T-cell (primary cell): ENCODE measurements around the gene OTOA. TPM values are rescaled to one million over a fixed set of nuclear protein-coding genes. Genes with fewer than 3 reads are reported as not detected.
A peak's percentile ranks its signal among the peaks of the same experiment; 100 is the strongest.

Source experiments
- ATAC-seq, 4 experiments: fragments of 200-7000 bp in 3 of 4; fragments of 150-1000 bp in 1 of 4; cut with Tn5 transposase; replicated peaks in 1 of 4; 1 replicate in 3 of 4; 2 replicates in 1 of 4; pipeline ENCODE4 v1.10.0; 2021; ENCODE audit warnings: moderate library complexity in 3 of 4, mild to moderate bottlenecking in 2 of 4, moderate number of reproducible peaks in 1 of 4
- CTCF ChIA-PET, 2 donors: fragments of 300-600 bp; sonication (Branson Sonifier 250); formaldehyde crosslinking; loops; one replicate each; lab custom pipeline; 2022; ENCODE audit warnings: antibody characterized with exemption in 2 of 2; lab: Charles Lee
- POLR2A ChIA-PET, 2 donors: fragments of 300-600 bp; sonication (Branson Sonifier 250); formaldehyde crosslinking; loops; one replicate each; lab custom pipeline; 2022; ENCODE audit warnings: antibody characterized with exemption in 2 of 2; lab: Charles Lee
- DNase-seq, 35 experiments: peaks; one replicate each; pipeline versions ENCODE4 v3.0.0 to v3.0.0-alpha.2; 2013 to 2023
- H3K27ac ChIP-seq: one replicate; pipeline ENCODE4 v1.5.1; 2013; ENCODE audit warnings: low read length
- H3K27me3 ChIP-seq, 2 experiments: replicated peaks in 1 of 2; 1 replicate in 1 of 2; 2 replicates in 1 of 2; pipeline versions ENCODE4 v1.6.1 to v1.7.0; 2013; ENCODE audit warnings: low read length in 1 of 2, mixed read lengths in 1 of 2; ENCODE audit not compliant: control insufficient read depth in 2 of 2, insufficient read depth in 2 of 2; ENCODE audit errors: extremely low read depth in 1 of 2
- H3K36me3 ChIP-seq, 2 donors: 1 replicate in 1 of 2; 2 replicates in 1 of 2; pipeline versions ENCODE4 v1.6.1 to v1.7.0; 2013; ENCODE audit warnings: low read length in 1 of 2; ENCODE audit not compliant: control insufficient read depth in 2 of 2, insufficient read depth in 1 of 2; ENCODE audit errors: extremely low read depth in 1 of 2
- H3K4me1 ChIP-seq, 2 experiments: 1 replicate in 1 of 2; 2 replicates in 1 of 2; pipeline versions ENCODE4 v1.6.1 to v1.7.0; 2013; ENCODE audit warnings: low read length in 2 of 2, mixed read lengths in 1 of 2; ENCODE audit not compliant: insufficient read depth in 2 of 2, control insufficient read depth in 1 of 2; ENCODE audit errors: extremely low read depth in 1 of 2
- H3K4me3 ChIP-seq, 2 donors: 1 replicate in 1 of 2; 2 replicates in 1 of 2; pipeline versions ENCODE4 v1.5.1 to v1.7.0; 2013; ENCODE audit warnings: mild to moderate bottlenecking in 2 of 2, low read length in 1 of 2, moderate library complexity in 1 of 2; ENCODE audit not compliant: control insufficient read depth in 1 of 2; ENCODE audit errors: extremely low read depth in 1 of 2
- H3K9me3 ChIP-seq: 2 replicates; pipeline ENCODE4 v1.7.0; 2013
- H3K27ac Mint-ChIP-seq, 2 donors: one replicate each; pipeline ENCODE4 v1.8.0; 2020 to 2021; ENCODE audit warnings: mild to moderate bottlenecking in 2 of 2, mixed read lengths in 2 of 2
- H3K27me3 Mint-ChIP-seq, 2 donors: one replicate each; pipeline ENCODE4 v1.8.0; 2021 to 2022; ENCODE audit warnings: mixed read lengths in 2 of 2
- H3K36me3 Mint-ChIP-seq: one replicate; pipeline ENCODE4 v1.8.0; 2021; ENCODE audit warnings: mixed read lengths
- H3K4me1 Mint-ChIP-seq, 3 donors: one replicate each; pipeline ENCODE4 v1.8.0; 2020 to 2022; ENCODE audit warnings: mixed read lengths in 3 of 3, mild to moderate bottlenecking in 1 of 3
- H3K4me3 Mint-ChIP-seq, 3 donors: one replicate each; pipeline ENCODE4 v1.8.0; 2020 to 2022; ENCODE audit warnings: mild to moderate bottlenecking in 3 of 3, mixed read lengths in 3 of 3, moderate library complexity in 3 of 3
- H3K9me3 Mint-ChIP-seq, 3 donors: one replicate each; pipeline ENCODE4 v1.8.0; 2020 to 2022; ENCODE audit warnings: mixed read lengths in 3 of 3
- WGBS: methylation state at CpG from one replicate; pipeline ENCODE4 v1.1.5; 2013; ENCODE audit warnings: missing lambda C conversion rate; ENCODE audit not compliant: insufficient coverage; 5-methylcytosine and 5-hydroxymethylcytosine counted together
- total RNA-seq, 35 experiments: library from RNA in 6 of 35; stranded (reverse) in 6 of 35; fragments of 120-200 nt in 1 of 35; gene quantifications; one replicate each; pipeline versions ENCODE4 v1.2.1 to v1.2.4 and lab custom pipeline; 2013 to 2026

The OTOA gene
- total RNA-seq, 5 donors from 2014 or later (not counting 1 experiment from before 2014, with no cell fraction given) = 0.18 to 0.20 (median 0.19) TPM; not detected in 2

DNA sequence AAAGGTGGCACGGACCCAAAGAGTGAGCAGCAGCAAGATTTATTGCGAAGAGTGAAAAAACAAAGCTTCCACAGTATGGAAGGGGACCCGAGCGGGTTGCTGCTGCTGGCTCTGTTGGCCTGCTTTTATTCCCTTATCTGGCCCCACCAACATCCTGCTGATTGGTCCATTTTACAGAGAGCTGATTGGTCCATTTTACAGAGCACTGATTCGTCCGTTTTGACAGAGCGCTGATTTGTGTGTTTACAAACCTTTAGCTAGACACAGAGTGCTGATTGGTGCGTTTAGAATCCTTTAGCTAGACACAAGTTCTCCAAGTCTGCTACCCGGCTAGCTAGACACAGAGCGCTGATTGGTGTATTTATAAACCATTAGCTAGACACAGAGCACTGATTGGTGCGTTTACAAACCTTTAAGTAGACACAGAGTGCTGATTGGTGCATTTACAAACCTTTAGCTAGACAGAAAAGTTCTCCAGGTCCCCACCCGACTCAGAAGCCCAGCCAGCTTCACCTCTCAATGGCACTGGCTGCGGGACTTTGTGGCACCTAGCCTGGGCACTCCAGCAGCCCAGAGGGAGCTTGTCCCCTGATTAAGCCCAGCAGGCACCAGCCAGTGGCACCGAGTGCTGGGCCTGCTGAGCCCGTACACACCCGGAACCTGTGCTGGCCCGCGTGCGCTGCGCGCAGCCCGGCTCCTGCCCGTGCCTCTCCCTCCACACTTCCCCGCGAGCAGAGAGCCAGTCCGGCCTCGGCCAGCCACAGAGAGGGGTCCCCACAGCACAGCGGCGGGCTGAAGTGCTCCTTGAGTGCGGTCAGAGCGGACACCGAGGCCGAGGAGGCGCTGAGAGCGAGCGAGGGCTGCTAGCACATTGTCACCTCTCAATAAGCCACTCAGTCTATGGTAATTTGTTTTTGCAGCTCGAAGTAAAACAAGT is 26.5 kb upstream of the OTOA start:
- no peak overlapping the region for H3K4me3 Mint-ChIP-seq
- H3K36me3 Mint-ChIP-seq = peaks cover 19% of the 10 kb centered on the region
- H3K9me3 Mint-ChIP-seq = no peaks in the 10 kb centered on the region
- ChIA-PET POLR2A (no interaction called here), CTCF (interaction anchor here (0.6 to 1.9 kb wide), 5 partner anchors 20 to 71 kb away, joined by 3 to 4 read pairs (median 4); no protein-coding TSS in a partner anchor)
- peaks cover 20 to 33% (median 31%) of the 10 kb centered on the region in 3 donors for H3K4me1 Mint-ChIP-seq
- no peak overlapping the region for H3K4me3 ChIP-seq
- H3K4me1 ChIP-seq = peaks cover 12 to 25% of the 10 kb centered on the region in 2 experiments
- 98% methylated on average over 25 of the region's 37 CpGs for WGBS
- H3K27me3 Mint-ChIP-seq = no peaks in the 10 kb centered on the region
- peak overlapping the region; percentile 87 to 88 for H3K27ac Mint-ChIP-seq
- no peak for DNase-seq
- no peaks in the 10 kb centered on the region for H3K27me3 ChIP-seq
- ATAC-seq = no peak
- H3K27ac ChIP-seq = no peak overlapping the region
- peaks cover 0 to 6% of the 10 kb centered on the region in 2 donors for H3K36me3 ChIP-seq
- H3K9me3 ChIP-seq = no peaks in the 10 kb centered on the region

DNA sequence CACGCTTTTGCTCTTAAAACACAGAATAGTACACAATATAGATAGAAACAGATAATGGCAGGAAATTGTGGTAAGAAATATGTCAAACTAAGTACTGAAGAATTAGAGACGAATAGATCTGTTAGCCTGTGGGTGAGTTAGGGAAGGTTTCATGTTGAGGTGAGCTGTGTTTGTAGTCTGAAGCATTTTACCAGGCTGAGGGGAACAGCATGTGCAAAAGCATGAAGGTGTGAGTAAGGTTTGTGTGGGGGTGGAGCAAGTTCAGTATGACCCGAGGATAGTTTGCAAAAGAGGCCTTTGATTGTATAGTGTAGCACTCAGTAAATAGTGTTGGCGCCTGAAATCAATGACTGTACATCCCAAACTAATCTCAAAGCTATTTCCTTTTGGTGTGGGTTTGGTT is 25.2 kb upstream of the OTOA start:
- Histone ChIP-seq H3K36me3 (peaks cover 0 to 4% of the 10 kb centered on the region in 2 donors), H3K9me3 (no peaks in the 10 kb centered on the region), H3K4me3 (no peak overlapping the region), H3K4me1 (peaks cover 12 to 25% of the 10 kb centered on the region in 2 experiments), H3K27ac (peak overlapping the region; percentile 51), H3K27me3 (no peaks in the 10 kb centered on the region)
- Mint-ChIP-seq H3K27ac (peak overlapping the region; percentile 87 to 88), H3K9me3 (no peaks in the 10 kb centered on the region), H3K27me3 (no peaks in the 10 kb centered on the region), H3K4me3 (no peak overlapping the region), H3K4me1 (peaks cover 20 to 33% (median 31%) of the 10 kb centered on the region in 3 donors), H3K36me3 (peaks cover 19% of the 10 kb centered on the region)
- ChIA-PET CTCF (interaction anchor here (0.9 to 2.3 kb wide), 11 partner anchors 9 to 70 kb away, joined by 3 to 10 read pairs (median 4); no protein-coding TSS in a partner anchor), POLR2A (interaction anchor here in 1 of 2 donors (1.0 kb wide), 1 partner anchor 18 kb away, joined by 5 read pairs; no protein-coding TSS in a partner anchor)
- DNase-seq (peak in 1 of 35 experiments; percentile 40), ATAC-seq (peak; percentile 50 to 68 (median 62))
- WGBS = 0% methylated on average over 1 of the region's 4 CpGs

DNA sequence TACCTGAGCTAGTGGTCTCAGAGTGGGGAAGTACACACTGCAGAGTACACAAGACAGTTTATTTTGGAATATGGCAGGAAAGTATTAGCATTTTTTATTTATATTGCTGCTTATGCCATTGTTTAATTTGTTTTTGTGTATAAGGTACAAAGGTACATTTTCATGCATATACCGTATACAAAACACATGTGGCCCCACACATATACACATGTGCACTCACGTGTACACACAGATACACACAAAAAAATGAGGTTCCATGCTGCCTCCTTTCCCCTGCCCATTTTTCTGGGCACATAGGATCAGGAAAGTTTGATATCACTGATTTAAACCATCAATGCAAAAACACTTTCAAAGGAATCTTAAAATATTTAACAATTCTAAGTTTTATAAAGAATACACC is 24.3 kb upstream of the OTOA start:
- 100% methylated on average over 1 of the region's 2 CpGs for WGBS
- H3K4me3 Mint-ChIP-seq = no peak overlapping the region
- no peaks in the 10 kb centered on the region for H3K9me3 ChIP-seq
- ATAC-seq (no peak), DNase-seq (no peak)
- no peaks in the 10 kb centered on the region for H3K27me3 Mint-ChIP-seq
- H3K4me3 ChIP-seq = no peak overlapping the region
- POLR2A ChIA-PET = interaction anchor here in 1 of 2 donors (1.0 kb wide), 1 partner anchor 19 kb away, joined by 5 read pairs; no protein-coding TSS in a partner anchor
- H3K4me1 Mint-ChIP-seq = peaks cover 26 to 40% (median 38%) of the 10 kb centered on the region in 3 donors
- peaks cover 16% of the 10 kb centered on the region for H3K36me3 Mint-ChIP-seq
- peaks cover 12 to 25% of the 10 kb centered on the region in 2 experiments for H3K4me1 ChIP-seq
- H3K36me3 ChIP-seq = peaks cover 0 to under 1% of the 10 kb centered on the region in 2 donors
- CTCF ChIA-PET = interaction anchor here (0.9 to 3.6 kb wide), 9 partner anchors 16 to 69 kb away, joined by 3 to 26 read pairs (median 6); no protein-coding TSS in a partner anchor
- no peaks in the 10 kb centered on the region for H3K27me3 ChIP-seq
- peak overlapping the region; percentile 87 to 88 for H3K27ac Mint-ChIP-seq
- H3K27ac ChIP-seq = no peak overlapping the region
- no peaks in the 10 kb centered on the region for H3K9me3 Mint-ChIP-seq

DNA sequence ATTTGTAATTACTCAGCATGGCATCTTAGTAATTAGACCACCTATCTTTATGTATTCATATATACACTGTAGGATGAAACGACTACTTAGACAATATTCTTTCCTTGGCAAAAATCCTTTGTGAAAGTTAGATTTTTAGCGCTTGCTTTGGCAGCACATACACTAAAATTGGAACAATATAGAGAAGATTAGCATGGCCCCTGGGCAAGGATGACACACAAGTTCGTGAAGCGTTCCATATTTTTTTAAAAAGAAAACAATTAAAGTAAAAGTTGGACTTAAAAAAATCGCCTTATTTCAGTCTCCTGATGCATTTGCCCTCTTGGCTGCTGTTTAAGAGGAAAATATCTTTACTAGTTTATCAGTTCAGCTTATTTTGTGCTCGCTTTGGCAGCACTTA is 21.9 kb upstream of the OTOA start:
- H3K27ac ChIP-seq = no peak overlapping the region
- H3K4me3 ChIP-seq = no peak overlapping the region
- Mint-ChIP-seq H3K9me3 (no peaks in the 10 kb centered on the region), H3K4me1 (peaks cover 47 to 61% (median 60%) of the 10 kb centered on the region in 3 donors), H3K36me3 (peaks cover 3% of the 10 kb centered on the region), H3K27ac (no peak overlapping the region), H3K27me3 (no peaks in the 10 kb centered on the region), H3K4me3 (no peak overlapping the region)
- no peaks in the 10 kb centered on the region for H3K27me3 ChIP-seq
- ATAC-seq (no peak), DNase-seq (no peak)
- ChIA-PET CTCF (interaction anchor here in 1 of 2 donors (0.6 to 3.6 kb wide), 7 partner anchors 16 to 66 kb away, joined by 3 to 26 read pairs (median 4); no protein-coding TSS in a partner anchor), POLR2A (interaction anchor here in 1 of 2 donors (0.8 kb wide), 1 partner anchor 59 kb away, joined by 3 read pairs; no protein-coding TSS in a partner anchor)
- no peaks in the 10 kb centered on the region for H3K9me3 ChIP-seq
- H3K36me3 ChIP-seq = no peaks in the 10 kb centered on the region
- no CpG with 5 or more reads among the region's 6 CpGs for WGBS
- peaks cover 33 to 45% of the 10 kb centered on the region in 2 experiments for H3K4me1 ChIP-seq

DNA sequence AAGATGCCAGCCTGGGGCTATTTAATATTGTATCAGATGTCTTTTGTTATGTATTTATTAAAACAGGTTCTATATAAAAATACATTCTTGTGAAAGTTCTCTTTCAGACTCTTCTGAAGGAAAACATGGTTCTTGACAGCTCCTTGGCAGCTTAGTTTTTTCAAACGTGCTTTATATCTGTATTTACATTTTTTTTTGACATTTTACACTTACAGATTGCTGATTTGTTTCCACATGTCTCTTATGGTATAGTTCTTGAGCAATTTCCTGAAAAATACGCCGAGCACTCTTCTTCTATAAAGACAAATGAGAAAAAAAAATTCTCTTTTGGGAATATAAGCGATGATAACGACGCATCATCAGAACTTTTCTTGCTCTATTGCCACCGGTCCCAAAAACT is 20.9 kb upstream of the OTOA start:
- H3K4me3 Mint-ChIP-seq = no peak overlapping the region
- peaks cover 3% of the 10 kb centered on the region for H3K36me3 Mint-ChIP-seq
- POLR2A ChIA-PET = interaction anchor here (0.5 to 0.8 kb wide), 2 partner anchors 40 to 60 kb away, joined by 3 to 4 read pairs; no protein-coding TSS in a partner anchor
- CTCF ChIA-PET = interaction anchor here (0.7 to 3.6 kb wide), 4 partner anchors 15 to 60 kb away, joined by 3 to 26 read pairs (median 6); no protein-coding TSS in a partner anchor
- no peaks in the 10 kb centered on the region for H3K9me3 Mint-ChIP-seq
- no CpG with 5 or more reads among the region's 7 CpGs for WGBS
- H3K4me1 Mint-ChIP-seq = peaks cover 56 to 63% (median 61%) of the 10 kb centered on the region in 3 donors
- no peaks in the 10 kb centered on the region for H3K27me3 Mint-ChIP-seq
- H3K4me1 ChIP-seq = peaks cover 42 to 48% of the 10 kb centered on the region in 2 experiments
- DNase-seq = no peak
- no peak for ATAC-seq
- H3K27ac Mint-ChIP-seq = no peak overlapping the region
- no peak overlapping the region for H3K4me3 ChIP-seq
- H3K9me3 ChIP-seq = no peaks in the 10 kb centered on the region
- H3K36me3 ChIP-seq = no peaks in the 10 kb centered on the region
- H3K27me3 ChIP-seq = no peaks in the 10 kb centered on the region
- no peak overlapping the region for H3K27ac ChIP-seq

DNA sequence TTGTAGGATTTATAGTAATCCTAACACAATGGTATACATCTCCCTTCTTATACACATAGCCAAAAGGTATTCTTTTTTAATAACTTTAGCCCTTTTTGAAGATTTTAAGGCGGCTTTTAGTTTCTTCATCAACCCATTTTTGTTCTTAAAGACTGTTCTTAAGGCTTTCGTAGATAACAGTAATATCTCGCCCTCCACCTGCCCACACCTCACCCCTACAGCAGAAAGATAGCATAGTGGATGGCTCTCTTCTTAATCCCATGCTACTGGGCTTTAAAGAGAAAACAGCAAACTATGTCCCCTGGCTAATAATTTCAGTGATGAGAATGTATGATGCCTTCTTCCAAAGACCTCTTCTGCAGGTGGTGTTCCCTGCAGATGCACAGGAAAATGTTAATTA is 20.0 kb upstream of the OTOA start:
- no peaks in the 10 kb centered on the region for H3K9me3 ChIP-seq
- Mint-ChIP-seq H3K4me3 (peak overlapping the region in 1 of 3 donors; percentile 19), H3K27ac (peak overlapping the region; percentile 79 to 96), H3K9me3 (no peaks in the 10 kb centered on the region), H3K27me3 (no peaks in the 10 kb centered on the region), H3K36me3 (peaks cover 3% of the 10 kb centered on the region), H3K4me1 (peaks cover 56 to 63% (median 62%) of the 10 kb centered on the region in 3 donors)
- ChIA-PET CTCF (interaction anchor here in 1 of 2 donors (0.5 to 3.0 kb wide), 4 partner anchors 9 to 324 kb away, joined by 3 to 19 read pairs (median 3); partner anchors contain the start of gene IGSF6), POLR2A (no interaction called here)
- DNase-seq (no peak), ATAC-seq (no peak)
- no peaks in the 10 kb centered on the region for H3K27me3 ChIP-seq
- no peaks in the 10 kb centered on the region for H3K36me3 ChIP-seq
- H3K4me3 ChIP-seq = no peak overlapping the region
- no peak overlapping the region for H3K27ac ChIP-seq
- H3K4me1 ChIP-seq = peaks cover 38 to 50% of the 10 kb centered on the region in 2 experiments
- no CpG with 5 or more reads among the region's 3 CpGs for WGBS
